ENCODE results near the gene TMEM25.

- TF ChIP-seq POLR2A (IDR thresholded peaks at IDR 0.05) (no peak), CTCF (IDR thresholded peaks at IDR 0.05) (no peak)
Measured at GRCh38 chr11:118532852-118533768, 2.1 kb downstream of the TMEM25 start.
